Activated T-cell treated with anti-CD3 and anti-CD28 coated beads, Interleukin-2, amount 50 U/mL, for 4 hours (primary cell): ENCODE results near the gene SLC24A3. TPM values are rescaled to one million over a fixed set of nuclear protein-coding genes. Genes with fewer than 3 reads are reported as not detected.

Source experiments
- ATAC-seq, 2 donors: fragments of 200-7000 bp; cut with Tn5 transposase; one replicate each; pipeline ENCODE4 v1.10.0; 2021
- DNase-seq: peaks from one replicate; pipeline ENCODE4 v3.0.0-alpha.2; 2020
- H3K27me3 Mint-ChIP-seq: one replicate; pipeline ENCODE4 v1.8.0; 2021; ENCODE audit warnings: low read depth, mixed read lengths
- H3K36me3 Mint-ChIP-seq: one replicate; pipeline ENCODE4 v1.8.0; 2022; ENCODE audit warnings: mixed read lengths; ENCODE audit not compliant: insufficient read depth
- H3K4me1 Mint-ChIP-seq: one replicate; pipeline ENCODE4 v1.8.0; 2021; ENCODE audit warnings: low read depth, mixed read lengths
- H3K4me3 Mint-ChIP-seq: one replicate; pipeline ENCODE4 v1.8.0; 2021; ENCODE audit warnings: mild to moderate bottlenecking, moderate library complexity, mixed read lengths
- H3K9me3 Mint-ChIP-seq: one replicate; pipeline ENCODE4 v1.8.0; 2021; ENCODE audit warnings: mixed read lengths
- total RNA-seq, 3 donors: library from RNA; stranded (reverse); gene quantifications; one replicate each; pipeline ENCODE4 v1.2.1, GENCODE V29; 2021

The SLC24A3 gene
- total RNA-seq, 3 donors from 2014 or later, result 0.05 to 0.10 TPM; not detected in 1

DNA sequence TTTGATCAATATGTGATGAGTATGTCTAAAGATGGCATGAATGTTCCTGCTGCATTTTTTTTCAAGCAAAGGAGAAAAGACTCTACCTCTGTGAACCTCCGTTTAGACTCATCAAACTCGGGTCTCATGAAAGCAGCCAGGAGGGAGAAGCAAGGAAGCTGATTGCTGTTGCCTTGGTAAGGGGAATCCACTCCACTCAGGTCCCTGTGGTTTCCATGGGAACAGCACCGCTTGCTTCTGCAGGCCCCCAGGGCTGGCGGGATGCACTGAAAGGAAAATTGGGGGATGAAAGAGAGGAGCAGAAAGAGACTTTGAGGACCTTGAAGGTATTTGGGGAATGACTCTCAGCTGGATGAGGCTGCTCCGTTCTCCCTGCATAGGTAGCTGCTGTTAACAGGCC, 296.0 kb downstream of the SLC24A3 start:
- Mint-ChIP-seq H3K27me3 (no peaks in the 10 kb centered on the region), H3K4me1 (no peaks in the 10 kb centered on the region), H3K4me3 (no peak overlapping the region), H3K9me3 (no peaks in the 10 kb centered on the region), H3K36me3 (no peaks in the 10 kb centered on the region)
- no peak for ATAC-seq
- no peak for DNase-seq

GRCh38 chr20:19510611-19511010, 298.2 kb downstream of the SLC24A3 start:
- Mint-ChIP-seq H3K9me3 (no peaks in the 10 kb centered on the region), H3K4me1 (no peaks in the 10 kb centered on the region), H3K36me3 (no peaks in the 10 kb centered on the region), H3K27me3 (no peaks in the 10 kb centered on the region), H3K4me3 (no peak overlapping the region)
- ATAC-seq, result no peak
- no peak for DNase-seq

GRCh38 chr20:19511931-19512330, 299.5 kb downstream of the SLC24A3 start:
- DNase-seq, result no peak
- Mint-ChIP-seq H3K27me3 (no peaks in the 10 kb centered on the region), H3K9me3 (no peaks in the 10 kb centered on the region), H3K4me3 (no peak overlapping the region), H3K36me3 (no peaks in the 10 kb centered on the region), H3K4me1 (no peaks in the 10 kb centered on the region)
- ATAC-seq, result no peak

DNA sequence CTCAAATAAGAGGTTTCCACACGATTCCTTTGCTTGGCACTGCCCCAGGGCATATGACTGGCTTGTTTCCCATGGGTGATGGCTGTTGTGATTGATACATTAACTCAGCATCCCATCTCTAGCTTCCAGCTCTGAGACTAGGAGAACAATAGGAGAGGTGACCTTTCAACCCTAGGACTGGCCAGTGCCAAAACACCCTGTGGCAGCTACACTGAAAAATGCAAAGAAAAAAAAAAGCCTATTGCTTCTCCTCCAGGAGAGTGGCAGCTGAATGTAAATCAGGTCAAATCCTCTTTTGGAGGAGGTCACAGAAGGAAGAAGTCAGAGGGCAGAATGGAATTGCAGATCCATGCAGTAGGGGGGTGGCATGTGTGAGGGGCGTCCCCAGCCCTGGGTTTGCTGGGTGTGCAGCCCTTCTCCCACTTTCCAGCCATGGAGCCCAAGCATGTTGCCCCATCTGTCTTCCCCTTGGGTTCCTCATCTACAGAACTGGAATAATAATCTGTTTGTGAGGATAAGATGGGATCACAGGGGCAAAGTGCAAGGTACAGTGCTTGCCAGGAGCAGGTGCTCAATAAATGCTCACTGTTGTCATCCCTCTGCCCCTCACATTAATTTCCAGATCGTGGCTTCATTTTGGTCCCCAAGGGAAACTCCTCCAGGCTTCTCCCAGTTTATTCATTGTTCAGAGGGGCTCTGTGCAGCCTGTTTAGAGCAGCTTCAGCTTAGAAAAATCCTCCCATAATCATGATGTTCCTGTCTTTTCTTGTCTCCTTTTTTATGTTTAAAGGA, 300.6 kb downstream of the SLC24A3 start:
- H3K9me3 Mint-ChIP-seq, result no peaks in the 10 kb centered on the region
- DNase-seq (no peak), ATAC-seq (no peak)
- no peak overlapping the region for H3K4me3 Mint-ChIP-seq
- no peaks in the 10 kb centered on the region for H3K4me1 Mint-ChIP-seq
- H3K36me3 Mint-ChIP-seq, result no peaks in the 10 kb centered on the region
- H3K27me3 Mint-ChIP-seq, result no peaks in the 10 kb centered on the region

DNA sequence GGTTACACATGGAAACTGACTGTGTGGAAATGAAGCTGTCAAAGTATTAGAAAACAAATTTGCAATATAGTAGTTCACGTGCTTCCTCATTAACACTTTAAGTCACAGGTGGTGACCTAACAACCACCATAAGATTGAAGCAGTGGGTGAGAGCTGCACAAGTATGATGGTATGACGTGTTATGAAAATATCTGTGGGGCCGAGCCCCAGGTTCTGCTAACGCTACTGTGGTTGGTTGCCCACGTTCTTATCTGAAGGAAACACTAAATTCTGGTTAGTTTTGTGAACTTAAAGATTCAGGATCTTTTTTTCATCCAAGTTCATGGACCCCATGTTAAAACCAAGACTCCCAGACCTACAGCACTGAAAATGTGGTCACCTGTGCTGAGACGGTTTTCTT, 302.6 kb downstream of the SLC24A3 start:
- DNase-seq (no peak), ATAC-seq (no peak)
- Mint-ChIP-seq H3K9me3 (no peaks in the 10 kb centered on the region), H3K27me3 (no peaks in the 10 kb centered on the region), H3K4me1 (no peaks in the 10 kb centered on the region), H3K36me3 (no peaks in the 10 kb centered on the region), H3K4me3 (no peak overlapping the region)

- Mint-ChIP-seq H3K9me3 (no peaks in the 10 kb centered on the region), H3K4me1 (peaks cover 7% of the 10 kb centered on the region), H3K36me3 (no peaks in the 10 kb centered on the region), H3K4me3 (no peak overlapping the region), H3K27me3 (no peaks in the 10 kb centered on the region)
- ATAC-seq, result no peak
- DNase-seq, result no peak
These were observed 307.0 kb downstream of the SLC24A3 start for GRCh38 chr20:19519466-19519865.

DNA sequence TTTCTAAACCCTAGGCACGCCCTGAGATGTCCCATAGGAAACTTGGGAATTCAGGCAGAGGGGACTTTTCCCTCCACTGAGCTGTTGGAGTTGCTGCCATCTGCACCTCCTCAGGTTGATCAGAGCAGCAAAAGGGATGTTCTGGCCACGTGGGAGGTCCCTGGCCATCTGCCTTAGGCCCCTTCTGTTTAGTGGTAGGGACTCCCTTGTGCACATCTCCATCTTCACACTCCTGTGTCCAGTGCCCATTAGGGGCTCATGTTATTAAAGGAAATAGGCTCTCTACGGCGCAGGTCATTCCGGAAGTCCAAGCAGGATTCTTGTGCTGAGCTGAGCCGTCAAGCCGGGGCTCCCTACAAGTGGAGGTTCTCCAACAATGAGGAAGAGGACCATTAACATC, 307.8 kb downstream of the SLC24A3 start:
- ATAC-seq, result no peak
- Mint-ChIP-seq H3K4me1 (peaks cover 7% of the 10 kb centered on the region), H3K9me3 (no peaks in the 10 kb centered on the region), H3K4me3 (no peak overlapping the region), H3K36me3 (no peaks in the 10 kb centered on the region), H3K27me3 (no peaks in the 10 kb centered on the region)
- no peak for DNase-seq

DNA sequence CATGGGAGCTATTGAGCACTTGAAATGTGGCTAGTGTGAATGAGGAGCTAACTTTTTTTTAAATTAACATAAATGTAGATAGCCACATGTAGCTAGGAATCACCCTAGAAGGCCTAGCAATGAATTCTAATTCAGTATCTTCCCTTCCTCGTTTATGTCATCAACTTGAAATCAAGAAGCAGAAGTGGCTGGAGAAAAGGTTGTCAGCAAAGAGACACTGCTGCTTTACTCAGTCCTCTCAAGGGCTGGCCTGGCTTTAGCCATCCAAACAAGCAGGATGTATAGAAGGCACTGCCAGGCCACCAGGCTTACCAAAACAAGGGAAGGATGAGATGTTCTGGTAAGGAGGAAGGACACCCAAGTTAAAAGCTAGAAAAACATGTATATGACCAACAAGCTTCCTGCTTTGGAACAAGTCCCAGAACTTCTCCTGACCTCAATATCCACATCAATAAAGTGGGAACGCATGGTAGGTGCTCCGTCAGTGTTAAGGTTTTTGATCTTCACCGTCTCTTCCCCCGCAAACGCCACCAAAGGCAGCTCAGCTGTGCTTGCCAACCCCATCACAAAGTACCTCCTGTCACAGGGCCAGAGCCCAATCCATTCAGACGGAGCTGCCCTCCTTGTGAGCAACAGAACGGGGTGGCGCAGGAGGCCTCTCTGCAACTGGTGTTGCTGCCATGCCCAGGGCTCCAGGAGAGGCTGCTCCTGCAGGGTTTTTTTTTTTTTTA, 309.8 kb downstream of the SLC24A3 start:
- Mint-ChIP-seq H3K27me3 (no peaks in the 10 kb centered on the region), H3K36me3 (no peaks in the 10 kb centered on the region), H3K9me3 (no peaks in the 10 kb centered on the region), H3K4me1 (peaks cover 7% of the 10 kb centered on the region), H3K4me3 (no peak overlapping the region)
- DNase-seq (no peak), ATAC-seq (no peak)

DNA sequence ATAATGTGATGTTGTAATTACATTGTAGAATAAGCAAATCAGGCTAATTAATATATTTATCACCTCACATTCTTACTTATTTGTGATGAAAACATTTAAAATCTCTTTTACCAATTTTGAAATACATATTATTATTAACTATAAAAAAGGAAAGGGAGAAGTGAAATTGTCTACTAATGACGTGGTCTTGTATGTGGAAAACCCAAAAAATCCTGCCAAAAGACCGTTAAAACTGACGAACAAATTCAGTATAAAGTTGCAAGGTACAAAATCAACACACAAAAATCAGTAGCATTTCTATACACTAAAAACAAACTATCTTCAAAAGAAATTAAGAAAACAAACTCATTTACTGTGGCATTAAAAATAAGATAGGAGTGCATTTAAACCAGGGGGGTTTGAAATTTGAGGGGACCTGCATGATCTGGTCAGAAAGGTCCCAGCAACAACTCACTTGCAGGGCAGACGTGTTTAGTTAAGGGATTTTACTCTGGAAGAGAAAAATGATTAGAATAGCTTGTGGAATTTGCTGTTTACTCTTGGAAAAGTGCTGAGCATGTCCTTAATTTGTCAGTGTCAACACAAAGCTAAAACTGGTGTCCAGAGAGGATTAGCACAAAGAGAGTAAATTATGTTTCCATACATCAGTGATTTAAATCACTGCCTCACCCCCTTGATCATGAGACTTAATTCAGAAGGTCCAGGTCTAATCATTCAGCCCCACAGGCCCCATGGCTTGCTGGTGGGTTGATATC, 310.6 kb downstream of the SLC24A3 start:
- no peaks in the 10 kb centered on the region for H3K27me3 Mint-ChIP-seq
- no peak for DNase-seq
- ATAC-seq, result no peak
- H3K36me3 Mint-ChIP-seq, result no peaks in the 10 kb centered on the region
- H3K4me1 Mint-ChIP-seq, result peaks cover 7% of the 10 kb centered on the region
- no peak overlapping the region for H3K4me3 Mint-ChIP-seq
- no peaks in the 10 kb centered on the region for H3K9me3 Mint-ChIP-seq

DNA sequence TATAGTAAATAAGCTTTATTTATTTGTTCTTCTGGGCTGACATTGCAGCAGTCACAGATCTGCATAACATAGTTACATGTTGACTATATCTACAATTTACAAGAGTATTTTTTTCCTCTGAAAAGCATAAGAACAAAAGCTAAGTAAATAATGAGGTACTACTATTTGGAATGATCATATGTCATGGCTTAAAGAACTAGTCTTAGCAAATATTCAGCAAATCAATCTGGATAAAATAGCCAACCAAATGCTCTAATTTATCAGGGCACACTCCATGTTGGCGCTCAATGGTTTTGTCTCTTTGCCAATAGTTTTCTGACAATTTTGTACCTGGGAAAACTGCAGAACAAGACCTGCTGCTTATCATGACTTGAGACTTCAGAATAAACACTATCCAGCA, 312.2 kb downstream of the SLC24A3 start:
- Mint-ChIP-seq H3K4me1 (peaks cover 7% of the 10 kb centered on the region), H3K4me3 (no peak overlapping the region), H3K27me3 (no peaks in the 10 kb centered on the region), H3K36me3 (no peaks in the 10 kb centered on the region), H3K9me3 (no peaks in the 10 kb centered on the region)
- DNase-seq (no peak), ATAC-seq (no peak)

- no peak for DNase-seq
- Mint-ChIP-seq H3K27me3 (no peaks in the 10 kb centered on the region), H3K36me3 (no peaks in the 10 kb centered on the region), H3K4me1 (peaks cover under 1% of the 10 kb centered on the region), H3K4me3 (no peak overlapping the region), H3K9me3 (no peaks in the 10 kb centered on the region)
- ATAC-seq, result no peak
These were observed 315.1 kb downstream of the SLC24A3 start for GRCh38 chr20:19527509-19527908.

- Mint-ChIP-seq H3K36me3 (no peaks in the 10 kb centered on the region), H3K4me1 (no peaks in the 10 kb centered on the region), H3K9me3 (no peaks in the 10 kb centered on the region), H3K27me3 (no peaks in the 10 kb centered on the region), H3K4me3 (no peak overlapping the region)
- no peak for DNase-seq
- ATAC-seq, result no peak
These were observed 316.0 kb downstream of the SLC24A3 start for GRCh38 chr20:19528286-19529030.

DNA sequence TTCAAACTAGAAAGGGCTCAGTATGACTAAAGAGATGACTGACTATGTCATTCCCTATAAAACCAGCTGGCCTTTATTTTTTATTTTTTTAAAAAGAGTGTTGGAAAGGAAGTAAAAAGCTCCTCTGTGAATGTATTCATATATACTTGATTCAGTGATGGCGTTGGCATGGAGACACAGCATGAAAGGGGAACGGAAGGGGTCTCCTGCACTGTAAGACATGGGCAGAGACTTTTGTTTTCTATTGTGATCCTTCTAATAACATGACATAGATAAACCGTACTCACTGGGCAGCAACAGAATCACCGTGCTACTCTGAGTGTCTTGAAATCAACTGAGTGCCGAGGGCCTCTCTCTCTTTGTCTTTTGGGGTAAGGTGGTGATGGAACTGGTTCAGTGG, 317.6 kb downstream of the SLC24A3 start:
- no peak for DNase-seq
- Mint-ChIP-seq H3K27me3 (no peaks in the 10 kb centered on the region), H3K36me3 (no peaks in the 10 kb centered on the region), H3K4me1 (no peaks in the 10 kb centered on the region), H3K9me3 (no peaks in the 10 kb centered on the region), H3K4me3 (no peak overlapping the region)
- no peak for ATAC-seq

DNA sequence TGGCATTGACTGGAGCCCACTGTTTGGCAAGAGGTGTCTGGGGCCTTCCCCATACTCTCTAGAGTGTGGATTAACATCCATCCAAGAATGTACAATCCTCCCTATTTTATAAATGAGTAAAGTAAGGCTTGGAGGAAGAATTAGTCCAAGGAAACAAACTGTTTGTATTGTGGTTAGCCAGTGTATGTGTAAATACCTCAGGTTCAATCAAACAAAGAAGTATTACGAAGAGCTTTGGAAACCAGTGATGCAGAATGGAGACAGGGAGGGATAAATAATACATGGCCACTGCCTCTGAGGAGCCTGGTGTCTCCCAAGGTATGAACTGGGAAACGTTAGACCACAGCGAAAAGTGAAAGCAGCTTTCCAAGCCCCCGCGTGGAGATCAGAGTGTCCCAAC, 319.0 kb downstream of the SLC24A3 start:
- no peaks in the 10 kb centered on the region for H3K4me1 Mint-ChIP-seq
- H3K9me3 Mint-ChIP-seq, result peaks cover 3% of the 10 kb centered on the region
- ATAC-seq (no peak), DNase-seq (no peak)
- no peak overlapping the region for H3K4me3 Mint-ChIP-seq
- H3K36me3 Mint-ChIP-seq, result no peaks in the 10 kb centered on the region
- H3K27me3 Mint-ChIP-seq, result no peaks in the 10 kb centered on the region
